Epithelial cell of esophagus (primary cell): Measurements from ENCODE around the gene PSTPIP1.
A peak's percentile ranks its signal among the peaks of the same experiment; 100 is the strongest.

Experiments
- DNase-seq: peaks from one replicate; pipeline ENCODE4 v3.0.0; 2010; ENCODE audit warnings: low read depth
- H3K4me3 ChIP-seq: 2 replicates; pipeline ENCODE4 v1.5.1; 2011; ENCODE audit warnings: mild to moderate bottlenecking, low read length, control low read depth
- TF ChIP-seq, protein P1 (sequence below): IDR thresholded peaks from 2 replicates; pipeline ENCODE4 v1.5.1; 2011; ENCODE audit warnings: low read depth, mild to moderate bottlenecking, low read length, control low read depth, inconsistent platforms; ENCODE audit not compliant: insufficient read depth; ENCODE audit errors: missing control alignments

PSTPIP1 gene

DNA sequence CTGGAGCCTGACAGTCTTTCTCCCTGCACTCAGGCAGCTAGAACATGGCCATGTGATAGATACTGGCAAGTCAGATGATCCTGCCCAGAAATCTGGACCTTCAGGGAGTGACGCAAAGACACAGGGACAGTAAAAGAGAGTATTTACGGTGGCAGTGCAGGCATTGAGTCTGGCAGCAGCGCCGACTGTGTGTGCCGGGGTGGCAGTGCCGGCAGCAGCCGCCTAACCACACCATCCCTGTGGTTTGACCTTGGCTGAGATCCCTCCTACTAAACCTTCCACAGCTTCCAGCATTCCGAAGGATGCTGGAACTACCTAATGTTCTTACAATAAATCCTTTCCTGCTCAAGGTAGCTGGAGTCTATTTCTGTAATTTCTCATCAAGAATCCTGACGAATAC, 80.6 kb downstream of the PSTPIP1 start:
- TF ChIP-seq, protein P1, sequence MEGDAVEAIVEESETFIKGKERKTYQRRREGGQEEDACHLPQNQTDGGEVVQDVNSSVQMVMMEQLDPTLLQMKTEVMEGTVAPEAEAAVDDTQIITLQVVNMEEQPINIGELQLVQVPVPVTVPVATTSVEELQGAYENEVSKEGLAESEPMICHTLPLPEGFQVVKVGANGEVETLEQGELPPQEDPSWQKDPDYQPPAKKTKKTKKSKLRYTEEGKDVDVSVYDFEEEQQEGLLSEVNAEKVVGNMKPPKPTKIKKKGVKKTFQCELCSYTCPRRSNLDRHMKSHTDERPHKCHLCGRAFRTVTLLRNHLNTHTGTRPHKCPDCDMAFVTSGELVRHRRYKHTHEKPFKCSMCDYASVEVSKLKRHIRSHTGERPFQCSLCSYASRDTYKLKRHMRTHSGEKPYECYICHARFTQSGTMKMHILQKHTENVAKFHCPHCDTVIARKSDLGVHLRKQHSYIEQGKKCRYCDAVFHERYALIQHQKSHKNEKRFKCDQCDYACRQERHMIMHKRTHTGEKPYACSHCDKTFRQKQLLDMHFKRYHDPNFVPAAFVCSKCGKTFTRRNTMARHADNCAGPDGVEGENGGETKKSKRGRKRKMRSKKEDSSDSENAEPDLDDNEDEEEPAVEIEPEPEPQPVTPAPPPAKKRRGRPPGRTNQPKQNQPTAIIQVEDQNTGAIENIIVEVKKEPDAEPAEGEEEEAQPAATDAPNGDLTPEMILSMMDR, result peak; percentile 26
- no peak overlapping the region for H3K4me3 ChIP-seq
- DNase-seq, result peak; percentile 28

DNA sequence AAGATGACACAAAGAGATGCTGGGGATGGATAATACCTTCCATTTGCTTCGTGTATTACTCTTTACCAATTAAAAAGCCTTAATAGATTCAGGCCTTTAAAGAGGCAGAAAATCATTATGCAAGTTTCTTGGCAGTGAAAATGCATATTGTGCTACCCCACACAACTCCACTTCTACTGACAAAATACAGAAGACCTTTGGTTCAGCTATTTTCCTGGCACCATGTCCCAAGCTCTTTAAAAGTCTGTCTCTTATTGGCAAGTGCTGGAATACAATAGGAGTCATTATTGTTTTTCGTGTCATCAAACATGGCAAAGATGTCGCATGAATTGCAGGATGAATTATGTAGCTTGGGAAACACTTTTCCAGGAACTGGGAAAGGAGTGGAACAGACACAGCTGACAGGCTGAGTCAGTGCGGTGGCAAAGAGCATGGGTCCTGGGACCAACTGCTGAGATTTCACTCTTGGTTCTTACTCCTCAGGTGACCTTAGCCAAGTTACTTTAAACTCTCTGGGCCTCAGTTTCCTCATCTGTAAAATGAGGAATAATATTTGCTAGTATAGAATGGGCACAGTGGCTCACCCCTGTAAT, 81.5 kb downstream of the PSTPIP1 start:
- no peak overlapping the region for H3K4me3 ChIP-seq
- DNase-seq, result no peak
- TF ChIP-seq, protein P1, result no peak

DNA sequence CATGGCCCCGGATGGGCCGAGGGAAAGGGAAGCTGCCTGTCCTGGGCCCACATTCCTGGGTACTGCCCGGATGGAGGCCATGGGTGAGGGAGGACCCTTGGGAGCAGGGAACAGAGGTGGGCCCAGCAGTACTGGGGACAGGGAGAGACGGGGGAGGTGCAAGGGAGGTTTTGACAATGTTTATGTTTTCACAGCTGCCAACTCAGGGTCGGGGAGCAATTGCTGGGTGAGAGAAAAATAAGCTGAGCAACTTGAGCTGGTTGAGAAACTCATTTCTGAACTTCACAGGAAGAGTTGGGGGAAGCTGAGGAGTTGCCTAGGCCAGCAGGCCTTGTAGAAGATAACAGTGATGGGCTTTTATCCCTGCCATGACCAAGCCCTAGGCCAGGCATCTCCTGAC, 87.0 kb downstream of the PSTPIP1 start:
- no peak for DNase-seq
- no peak overlapping the region for H3K4me3 ChIP-seq
- TF ChIP-seq, protein P1, result no peak

DNA sequence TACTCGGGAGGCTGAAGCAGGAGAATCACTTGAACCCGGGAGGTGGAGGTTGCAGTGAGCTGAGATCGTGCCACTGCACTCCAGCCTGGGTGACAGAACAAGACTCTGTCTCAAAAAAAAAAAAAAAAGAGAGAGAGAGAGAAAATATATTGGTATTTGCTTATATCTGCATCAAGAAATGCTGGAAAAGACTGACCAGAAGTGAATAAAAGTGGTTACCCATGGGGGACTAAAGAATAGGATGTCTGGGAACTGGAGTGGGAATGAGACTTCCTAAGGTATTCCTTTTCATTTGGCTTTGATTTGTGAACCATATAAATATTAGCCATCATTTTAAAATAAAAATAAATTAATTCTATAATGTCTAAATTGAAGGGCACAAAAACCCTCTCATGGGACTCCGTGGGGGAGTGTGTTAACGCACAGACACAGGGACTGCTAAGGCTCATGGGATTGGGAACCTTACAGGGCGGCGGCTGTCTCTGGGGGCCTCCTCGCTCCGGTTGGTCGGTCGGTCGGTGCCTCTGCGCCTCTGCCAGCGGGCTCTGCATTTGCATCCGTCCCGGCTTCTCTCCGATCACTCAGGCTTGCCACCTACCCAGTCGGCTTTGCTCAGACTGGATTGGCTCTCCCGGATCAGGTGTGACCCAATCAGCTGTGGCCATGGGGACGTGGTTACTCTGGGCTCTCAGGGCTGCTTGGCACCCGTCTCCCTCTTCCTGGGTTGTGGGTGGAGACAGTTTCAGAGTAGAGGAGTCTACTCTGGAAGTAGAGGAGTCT, 88.6 kb downstream of the PSTPIP1 start:
- DNase-seq, result peak; percentile 84
- TF ChIP-seq, protein P1, result no peak
- H3K4me3 ChIP-seq, result peak overlapping the region; percentile 30

DNA sequence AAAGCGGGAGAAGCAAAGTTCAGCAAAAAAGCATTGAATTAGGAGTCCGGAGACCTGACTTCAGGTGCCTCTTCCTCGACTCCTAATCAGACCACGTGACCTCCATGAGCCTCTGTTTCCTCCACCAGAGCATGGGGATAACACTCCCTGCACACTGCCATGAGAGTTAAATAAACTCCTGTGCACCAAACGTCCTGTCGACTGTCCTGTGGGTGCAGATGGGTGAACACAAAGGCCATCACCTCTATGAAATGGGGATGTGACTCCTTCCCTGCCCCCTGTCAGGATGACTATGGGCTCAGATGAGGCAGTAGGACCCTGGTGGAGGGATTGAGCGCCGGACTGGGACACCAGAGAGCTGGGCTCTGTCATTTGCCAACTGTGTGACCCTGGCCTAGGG, 89.5 kb downstream of the PSTPIP1 start:
- TF ChIP-seq, protein P1, result no peak
- no peak overlapping the region for H3K4me3 ChIP-seq
- no peak for DNase-seq

DNA sequence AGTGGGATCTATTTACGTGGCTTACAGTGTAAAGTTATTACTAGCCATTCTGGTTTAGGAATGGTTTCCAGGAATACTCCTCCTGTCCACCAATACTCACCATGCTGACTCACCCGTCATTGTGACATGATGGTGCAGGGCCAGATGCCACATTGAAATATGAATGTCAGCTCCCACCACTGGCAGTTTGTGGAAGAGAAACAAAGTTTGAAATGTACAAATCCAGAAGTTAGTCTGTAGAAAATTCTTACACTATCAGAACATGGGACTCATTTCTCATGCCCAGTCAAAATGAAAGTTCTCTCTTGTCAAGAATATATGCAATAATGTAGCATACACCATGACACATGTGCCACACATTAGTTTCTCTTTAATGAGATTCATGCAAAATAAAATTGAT, 90.4 kb downstream of the PSTPIP1 start:
- TF ChIP-seq, protein P1, result no peak
- peak; percentile 53 for DNase-seq
- no peak overlapping the region for H3K4me3 ChIP-seq
